EH (cell line): Measurements from ENCODE around the gene GP1BA.

Experiments
- DNase-seq: peaks from one replicate; pipeline ENCODE4 v3.0.0-alpha.2; 2015; ENCODE audit warnings: low read depth

Gene GP1BA

DNA sequence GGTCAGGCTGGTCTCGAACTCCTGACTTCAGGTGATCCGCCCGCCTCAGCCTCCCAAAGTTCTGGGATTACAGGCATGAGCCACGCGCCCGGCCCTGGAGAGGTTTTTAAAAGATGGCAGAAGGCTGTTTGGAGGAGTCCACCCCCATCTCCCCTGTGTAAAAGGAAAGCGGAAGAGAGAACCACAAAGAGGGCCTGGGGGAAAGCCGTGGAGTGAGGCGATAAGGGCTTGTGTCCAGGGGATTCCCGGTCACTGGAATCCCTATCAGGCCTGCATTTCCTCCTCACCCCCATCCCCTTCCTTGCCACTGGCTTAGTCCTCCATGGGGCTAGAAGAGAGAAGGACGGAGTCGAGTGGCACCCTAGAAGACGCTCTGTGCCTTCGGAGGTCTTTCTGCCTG lies at the start of gene GP1BA:
Gene GP1BA, plus strand, starts transcription at position 315 of the 400 bp plus-strand sequence. CDS start 328 bp downstream, outside the sequence.
- DNase-seq = no peak

DNA sequence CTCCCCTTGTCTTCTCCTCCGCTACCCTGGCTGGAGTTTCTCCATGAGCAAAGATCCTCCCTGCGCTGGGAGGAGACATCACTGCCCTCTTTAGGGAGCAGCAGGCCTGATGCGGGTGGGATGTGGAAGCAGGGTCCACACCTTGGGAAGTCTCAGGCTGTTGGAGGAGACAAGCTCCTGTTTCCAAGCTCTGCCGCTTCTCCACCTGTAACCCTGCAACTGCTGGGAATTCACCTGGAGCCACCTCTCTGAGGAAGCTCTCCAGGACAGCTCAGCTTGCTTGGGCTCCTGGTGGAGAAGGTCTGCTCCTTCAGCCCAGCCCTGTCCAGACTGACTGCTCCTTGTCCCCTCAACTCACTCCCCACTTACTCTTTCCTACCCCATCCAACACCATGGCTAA lies 47.6 kb upstream of the GP1BA start:
- DNase-seq = no peak

DNA sequence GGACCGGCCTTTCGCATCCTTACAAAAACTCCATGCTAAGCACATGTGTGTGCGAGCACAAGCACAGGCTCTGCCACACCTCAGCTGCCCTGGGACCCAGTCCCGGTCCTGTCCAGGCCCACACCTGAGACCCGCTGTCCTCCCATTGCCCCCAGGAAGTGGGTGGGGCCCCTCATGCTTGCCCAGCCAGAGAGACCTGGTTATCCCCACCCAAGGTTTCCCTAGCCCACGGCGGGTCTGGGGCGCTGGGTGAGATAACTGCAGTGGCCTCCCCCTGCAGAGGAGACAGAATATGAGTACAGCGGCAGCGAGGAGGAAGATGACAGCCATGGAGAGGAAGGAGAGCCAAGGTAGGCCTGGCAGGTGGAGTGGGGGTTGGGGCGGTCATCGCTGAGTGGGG lies 45.2 kb upstream of the GP1BA start:
- DNase-seq = no peak

DNA sequence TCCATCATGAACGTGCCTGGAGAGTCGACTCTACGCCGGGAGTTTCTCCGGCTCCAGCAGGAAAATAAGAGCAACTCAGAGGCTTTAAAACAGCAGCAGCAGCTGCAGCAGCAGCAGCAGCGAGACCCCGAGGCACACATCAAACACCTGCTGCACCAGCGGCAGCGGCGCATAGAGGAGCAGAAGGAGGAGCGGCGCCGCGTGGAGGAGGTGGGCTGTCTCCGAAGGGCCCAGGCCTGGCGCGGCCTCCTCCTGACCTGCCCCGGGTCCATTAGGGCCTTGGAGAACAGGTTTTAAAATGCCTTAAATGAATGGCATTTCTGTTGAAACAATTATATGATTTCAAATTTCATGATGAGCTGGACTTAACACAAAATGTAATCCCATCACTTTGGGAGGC lies 44.5 kb upstream of the GP1BA start:
- DNase-seq = no peak

DNA sequence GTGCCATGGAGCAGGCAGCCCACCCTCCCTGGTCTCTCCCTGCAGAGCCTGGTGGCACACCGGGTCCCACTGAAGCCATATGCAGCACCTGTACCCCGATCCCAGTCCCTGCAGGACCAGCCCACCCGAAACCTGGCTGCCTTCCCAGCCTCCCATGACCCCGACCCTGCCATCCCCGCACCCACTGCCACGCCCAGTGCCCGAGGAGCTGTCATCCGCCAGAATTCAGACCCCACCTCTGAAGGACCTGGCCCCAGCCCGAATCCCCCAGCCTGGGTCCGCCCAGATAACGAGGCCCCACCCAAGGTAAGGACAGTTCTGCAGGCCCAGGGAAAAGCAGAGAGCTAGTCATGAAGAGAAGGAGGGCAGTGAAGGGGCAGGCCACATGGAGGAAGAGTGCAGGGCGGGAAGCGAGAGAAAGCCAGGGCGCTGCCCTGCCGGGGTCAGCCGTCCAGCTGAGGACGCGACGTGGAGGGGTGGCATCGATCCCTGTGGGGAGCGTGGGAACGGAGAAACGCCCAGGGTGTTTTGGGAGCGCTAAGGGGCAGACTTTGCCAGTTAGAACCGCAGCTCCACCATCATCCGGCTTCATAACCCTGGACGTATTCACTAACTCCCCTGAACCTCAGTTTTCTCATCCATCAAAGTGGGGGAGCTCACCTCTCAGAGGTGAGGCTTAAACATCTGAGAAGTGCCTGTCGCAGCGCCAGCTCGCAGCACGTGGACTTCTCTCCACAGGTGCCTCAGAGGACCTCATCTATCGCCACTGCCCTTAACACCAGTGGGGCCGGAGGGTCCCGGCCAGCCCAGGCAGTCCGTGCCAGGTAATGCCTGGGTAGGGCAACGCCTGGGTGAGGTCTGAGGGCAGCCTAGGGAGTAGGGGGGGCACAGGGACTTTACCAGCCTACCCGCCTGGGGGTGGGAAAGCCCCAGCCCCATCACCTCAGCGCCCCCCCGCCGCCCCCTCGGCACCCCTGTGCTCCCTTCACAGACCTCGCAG lies 40.4 kb upstream of the GP1BA start:
- DNase-seq = no peak

DNA sequence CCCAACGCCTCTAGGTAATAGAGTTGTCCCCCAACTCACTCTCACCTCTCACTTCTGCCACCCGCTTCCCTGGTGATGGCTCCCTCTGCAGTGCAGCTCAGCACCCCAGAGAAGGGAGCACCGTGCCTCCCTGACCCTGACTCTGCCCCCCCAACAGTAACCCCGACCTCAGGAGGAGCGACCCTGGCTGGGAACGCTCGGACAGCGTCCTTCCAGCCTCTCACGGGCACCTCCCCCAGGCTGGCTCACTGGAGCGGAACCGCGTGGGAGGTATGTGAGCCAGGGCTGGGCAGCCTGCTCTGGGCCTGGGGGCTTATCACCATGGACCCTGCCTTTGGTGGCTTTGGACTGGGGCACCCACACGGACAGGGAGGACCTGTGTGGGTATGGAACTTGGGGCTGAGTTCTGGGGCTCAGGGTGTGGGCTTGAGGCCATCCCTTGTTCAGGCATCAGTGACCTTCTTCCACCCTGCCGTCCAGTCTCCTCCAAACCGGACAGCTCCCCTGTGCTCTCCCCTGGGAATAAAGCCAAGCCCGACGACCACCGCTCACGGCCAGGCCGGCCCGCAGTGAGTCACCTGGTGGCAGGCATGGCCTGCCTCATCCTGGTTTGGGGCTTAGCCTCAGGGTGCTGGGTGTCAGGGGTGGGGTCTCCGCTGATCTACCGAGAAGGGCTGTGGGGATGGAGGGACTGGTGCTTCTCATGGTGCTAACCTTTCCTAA lies 39.4 kb upstream of the GP1BA start:
- DNase-seq = no peak

DNA sequence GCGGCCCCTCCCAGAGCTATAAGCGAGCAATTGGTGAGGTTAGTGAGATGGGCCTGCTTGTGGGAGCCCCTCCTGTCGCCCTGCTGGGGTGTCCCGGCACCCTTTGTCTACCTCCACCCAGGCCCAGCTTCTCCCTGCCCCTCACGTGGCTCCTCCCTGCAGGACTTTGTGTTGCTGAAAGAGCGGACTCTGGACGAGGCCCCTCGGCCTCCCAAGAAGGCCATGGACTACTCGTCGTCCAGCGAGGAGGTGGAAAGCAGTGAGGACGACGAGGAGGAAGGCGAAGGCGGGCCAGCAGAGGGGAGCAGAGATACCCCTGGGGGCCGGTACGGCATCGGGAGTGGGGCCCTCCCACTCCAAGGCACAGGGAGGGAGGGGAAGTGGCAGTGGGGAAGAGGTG lies 38.8 kb upstream of the GP1BA start:
- no peak for DNase-seq

DNA sequence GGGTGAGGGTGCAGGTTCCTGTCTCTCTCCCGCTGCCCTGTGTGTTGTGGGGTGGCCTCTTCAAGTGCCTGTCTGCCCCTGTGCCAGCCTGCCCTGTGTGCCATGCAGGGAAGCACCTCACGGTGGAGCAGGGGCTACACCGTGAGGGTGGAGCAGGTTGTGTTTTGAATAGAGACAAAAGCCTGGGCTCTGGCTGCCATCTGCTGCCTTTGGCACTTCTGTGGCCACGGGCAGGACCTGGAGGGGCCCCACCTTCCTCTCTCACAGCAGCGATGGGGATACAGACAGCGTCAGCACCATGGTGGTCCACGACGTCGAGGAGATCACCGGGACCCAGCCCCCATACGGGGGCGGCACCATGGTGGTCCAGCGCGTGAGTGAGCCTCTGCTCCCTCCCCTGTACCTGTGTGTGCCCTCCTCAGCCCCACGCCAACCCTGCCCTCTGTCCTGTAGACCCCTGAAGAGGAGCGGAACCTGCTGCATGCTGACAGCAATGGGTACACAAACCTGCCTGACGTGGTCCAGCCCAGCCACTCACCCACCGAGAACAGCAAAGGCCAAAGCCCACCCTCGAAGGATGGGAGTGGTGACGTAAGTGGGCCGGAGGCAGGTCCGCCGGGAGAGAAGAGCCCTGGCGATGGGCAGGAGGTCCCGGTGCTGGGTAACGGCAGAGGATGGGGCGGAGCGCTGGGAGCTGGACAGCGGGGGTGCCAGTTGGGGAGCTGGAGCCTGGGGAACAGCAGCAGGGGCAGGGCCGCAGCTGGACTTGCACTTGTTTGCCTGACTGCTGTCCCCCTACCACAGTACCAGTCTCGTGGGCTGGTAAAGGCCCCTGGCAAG lies 38.1 kb upstream of the GP1BA start:
- DNase-seq = no peak

DNA sequence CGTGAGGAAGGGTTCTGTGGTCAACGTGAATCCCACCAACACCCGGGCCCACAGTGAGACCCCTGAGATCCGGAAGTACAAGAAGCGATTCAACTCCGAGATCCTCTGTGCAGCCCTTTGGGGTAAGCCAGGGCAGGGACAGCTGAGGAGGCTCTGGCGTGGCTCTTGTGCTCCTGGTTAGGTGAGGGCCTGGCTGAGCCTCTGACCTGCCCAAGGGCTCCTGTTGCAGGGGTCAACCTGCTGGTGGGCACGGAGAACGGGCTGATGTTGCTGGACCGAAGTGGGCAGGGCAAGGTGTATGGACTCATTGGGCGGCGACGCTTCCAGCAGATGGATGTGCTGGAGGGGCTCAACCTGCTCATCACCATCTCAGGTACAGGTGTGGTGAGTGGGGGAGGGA lies 37.0 kb upstream of the GP1BA start:
- no peak for DNase-seq

DNA sequence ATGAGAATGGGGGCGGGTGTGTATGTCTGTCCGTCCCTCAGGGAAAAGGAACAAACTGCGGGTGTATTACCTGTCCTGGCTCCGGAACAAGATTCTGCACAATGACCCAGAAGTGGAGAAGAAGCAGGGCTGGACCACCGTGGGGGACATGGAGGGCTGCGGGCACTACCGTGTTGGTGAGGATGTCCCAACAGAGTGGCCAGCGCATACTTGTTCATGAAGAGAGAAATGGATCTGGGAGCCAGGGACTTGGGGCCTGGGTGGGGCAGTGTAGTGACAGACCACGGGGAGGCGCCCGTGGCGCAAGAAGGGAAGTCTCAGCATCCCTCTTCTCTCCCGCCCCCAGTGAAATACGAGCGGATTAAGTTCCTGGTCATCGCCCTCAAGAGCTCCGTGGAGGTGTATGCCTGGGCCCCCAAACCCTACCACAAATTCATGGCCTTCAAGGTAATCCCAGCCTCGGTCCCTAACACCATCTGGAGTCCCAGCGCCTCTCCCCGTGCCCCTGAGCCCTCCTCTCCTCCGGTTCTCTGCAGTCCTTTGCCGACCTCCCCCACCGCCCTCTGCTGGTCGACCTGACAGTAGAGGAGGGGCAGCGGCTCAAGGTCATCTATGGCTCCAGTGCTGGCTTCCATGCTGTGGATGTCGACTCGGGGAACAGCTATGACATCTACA lies 36.3 kb upstream of the GP1BA start:
- no peak for DNase-seq

DNA sequence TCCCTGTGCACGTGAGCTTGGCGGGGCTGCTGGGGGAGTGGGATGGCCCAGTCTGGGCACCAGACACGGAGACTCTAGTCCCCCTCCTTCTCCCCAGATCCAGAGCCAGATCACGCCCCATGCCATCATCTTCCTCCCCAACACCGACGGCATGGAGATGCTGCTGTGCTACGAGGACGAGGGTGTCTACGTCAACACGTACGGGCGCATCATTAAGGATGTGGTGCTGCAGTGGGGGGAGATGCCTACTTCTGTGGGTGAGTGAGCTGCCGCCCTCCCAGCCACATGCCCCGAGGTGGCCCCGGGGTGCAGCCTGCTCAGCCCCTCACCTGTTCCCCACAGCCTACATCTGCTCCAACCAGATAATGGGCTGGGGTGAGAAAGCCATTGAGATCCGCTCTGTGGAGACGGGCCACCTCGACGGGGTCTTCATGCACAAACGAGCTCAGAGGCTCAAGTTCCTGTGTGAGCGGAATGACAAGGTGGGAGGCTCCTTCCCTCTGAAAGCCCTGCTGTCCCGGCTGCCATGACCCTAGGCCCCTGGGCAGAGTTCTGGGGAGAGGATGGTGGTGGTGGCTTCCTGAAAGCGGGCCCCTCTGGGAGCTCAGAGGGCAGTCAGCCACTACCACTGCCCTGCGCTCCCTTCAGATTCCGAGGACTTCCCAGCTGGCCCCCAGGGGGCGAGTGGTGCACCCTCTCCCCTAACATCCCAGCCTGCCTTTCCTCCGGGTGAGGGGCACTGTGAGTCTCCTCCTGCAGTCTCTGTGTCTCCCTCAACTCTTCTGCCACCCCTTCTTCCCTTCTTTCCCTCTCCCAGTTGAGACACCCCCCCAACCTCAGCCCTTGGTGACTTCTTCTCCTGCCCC lies 35.5 kb upstream of the GP1BA start:
- DNase-seq = no peak

DNA sequence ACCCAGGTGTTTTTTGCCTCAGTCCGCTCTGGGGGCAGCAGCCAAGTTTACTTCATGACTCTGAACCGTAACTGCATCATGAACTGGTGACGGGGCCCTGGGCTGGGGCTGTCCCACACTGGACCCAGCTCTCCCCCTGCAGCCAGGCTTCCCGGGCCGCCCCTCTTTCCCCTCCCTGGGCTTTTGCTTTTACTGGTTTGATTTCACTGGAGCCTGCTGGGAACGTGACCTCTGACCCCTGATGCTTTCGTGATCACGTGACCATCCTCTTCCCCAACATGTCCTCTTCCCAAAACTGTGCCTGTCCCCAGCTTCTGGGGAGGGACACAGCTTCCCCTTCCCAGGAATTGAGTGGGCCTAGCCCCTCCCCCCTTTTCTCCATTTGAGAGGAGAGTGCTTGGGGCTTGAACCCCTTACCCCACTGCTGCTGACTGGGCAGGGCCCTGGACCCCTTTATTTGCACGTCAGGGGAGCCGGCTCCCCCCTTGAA lies 34.8 kb upstream of the GP1BA start:
- DNase-seq = no peak

DNA sequence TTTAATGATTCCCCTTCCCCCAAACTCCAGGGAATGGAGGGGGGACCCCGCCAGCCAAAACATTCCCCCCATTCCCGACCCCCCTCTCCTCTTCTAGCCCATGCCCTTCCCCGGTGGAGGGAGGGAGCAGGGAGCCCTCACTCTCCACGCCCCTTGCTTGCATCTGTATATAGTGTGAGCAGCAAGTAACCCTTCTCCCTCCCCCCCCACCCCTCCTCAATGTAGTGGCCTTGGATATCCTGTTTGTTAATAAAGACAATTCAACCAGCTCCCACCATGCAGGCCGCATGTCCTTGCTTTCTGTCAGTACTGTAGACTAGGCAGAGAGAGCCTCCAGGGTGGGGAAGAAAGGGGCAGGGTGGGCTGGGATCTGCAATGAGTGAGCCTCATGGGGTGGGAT lies 34.3 kb upstream of the GP1BA start:
- DNase-seq = no peak

DNA sequence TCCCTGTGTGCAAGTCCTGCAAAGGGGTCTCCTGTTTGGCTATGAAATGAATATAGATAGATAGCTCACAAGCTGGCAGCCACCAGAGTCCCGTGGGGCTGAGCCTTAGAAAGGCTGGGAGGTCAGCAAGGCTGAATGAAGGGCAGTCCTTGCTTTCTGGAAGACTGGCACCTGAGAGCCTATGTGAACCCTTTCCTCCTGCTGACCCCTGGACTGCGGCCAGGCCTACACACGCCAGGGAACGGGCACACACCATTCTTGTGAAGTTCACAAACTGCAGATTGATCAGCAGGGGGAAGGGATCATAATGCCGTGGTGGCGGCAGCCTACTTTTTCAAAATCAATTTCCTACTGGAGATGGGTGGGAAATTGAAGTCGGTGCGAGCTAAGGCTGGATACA lies 33.7 kb upstream of the GP1BA start:
- no peak for DNase-seq

DNA sequence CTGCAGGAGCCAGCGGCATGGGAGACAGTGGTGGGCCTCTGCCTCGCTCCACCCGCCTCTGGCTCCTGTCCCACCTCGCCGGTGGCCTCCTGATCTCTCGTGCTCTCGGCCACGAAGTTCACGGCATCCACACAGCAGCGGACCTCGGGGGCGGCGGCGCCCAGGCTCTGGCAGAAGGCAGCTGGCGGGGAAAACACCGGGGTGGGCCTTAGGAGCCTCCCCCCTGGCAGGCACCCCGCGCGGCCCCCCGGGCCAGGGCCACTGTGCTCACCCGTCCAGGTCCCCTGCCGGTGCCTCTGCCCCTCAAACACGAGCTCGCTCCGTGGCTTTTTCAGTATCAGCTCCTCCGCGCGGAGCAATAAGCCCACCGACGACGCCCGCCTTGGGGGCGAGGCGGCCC lies 33.1 kb upstream of the GP1BA start:
- no peak for DNase-seq

DNA sequence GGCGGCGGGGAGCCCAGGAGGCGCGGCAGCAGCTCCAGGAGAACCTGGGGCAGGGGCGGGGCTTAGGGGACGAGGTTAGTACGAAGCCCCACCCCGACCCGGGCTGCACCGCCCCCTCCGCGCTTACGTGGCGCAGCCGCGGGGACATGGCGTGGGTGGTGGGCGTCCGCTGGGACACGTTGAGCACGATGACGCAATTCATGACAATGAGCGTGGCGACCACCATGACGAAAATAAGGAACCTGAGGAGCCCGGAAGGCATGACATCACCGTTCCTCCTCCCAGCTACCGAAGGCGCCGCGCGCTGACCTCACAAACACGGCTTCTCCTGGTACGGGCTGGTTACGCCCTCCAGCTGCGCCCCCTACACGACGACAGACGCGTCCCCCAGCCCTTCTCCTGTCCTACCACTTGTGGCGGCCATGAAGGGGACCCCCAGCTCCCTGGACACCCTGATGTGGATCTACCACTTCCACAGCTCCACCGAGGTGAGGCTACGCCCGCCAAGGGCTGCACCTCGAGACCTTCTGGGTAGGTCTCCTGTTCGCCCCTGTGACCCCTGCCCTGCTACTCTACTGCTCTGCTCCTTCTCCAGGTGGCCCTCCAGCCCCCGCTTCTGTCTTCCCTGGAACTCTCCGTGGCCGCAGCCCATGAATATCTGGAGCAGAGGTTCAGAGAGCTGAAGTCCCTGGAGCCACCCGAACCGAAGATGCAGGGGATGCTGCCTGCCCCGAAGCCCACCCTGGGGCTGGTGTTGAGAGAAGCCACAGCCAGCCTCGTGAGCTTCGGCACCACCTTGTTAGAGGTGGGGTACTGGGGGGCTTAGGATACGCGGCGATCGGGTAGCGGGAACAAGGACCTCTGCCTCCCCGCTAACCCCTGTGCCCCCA lies 32.5 kb upstream of the GP1BA start, which contains the start of gene C17orf107:
Gene C17orf107, plus strand, starts transcription at position 196 of the 890 bp plus-strand sequence. Its CDS starts 227 bp downstream, at position 423.
- peak; percentile 71 for DNase-seq

DNA sequence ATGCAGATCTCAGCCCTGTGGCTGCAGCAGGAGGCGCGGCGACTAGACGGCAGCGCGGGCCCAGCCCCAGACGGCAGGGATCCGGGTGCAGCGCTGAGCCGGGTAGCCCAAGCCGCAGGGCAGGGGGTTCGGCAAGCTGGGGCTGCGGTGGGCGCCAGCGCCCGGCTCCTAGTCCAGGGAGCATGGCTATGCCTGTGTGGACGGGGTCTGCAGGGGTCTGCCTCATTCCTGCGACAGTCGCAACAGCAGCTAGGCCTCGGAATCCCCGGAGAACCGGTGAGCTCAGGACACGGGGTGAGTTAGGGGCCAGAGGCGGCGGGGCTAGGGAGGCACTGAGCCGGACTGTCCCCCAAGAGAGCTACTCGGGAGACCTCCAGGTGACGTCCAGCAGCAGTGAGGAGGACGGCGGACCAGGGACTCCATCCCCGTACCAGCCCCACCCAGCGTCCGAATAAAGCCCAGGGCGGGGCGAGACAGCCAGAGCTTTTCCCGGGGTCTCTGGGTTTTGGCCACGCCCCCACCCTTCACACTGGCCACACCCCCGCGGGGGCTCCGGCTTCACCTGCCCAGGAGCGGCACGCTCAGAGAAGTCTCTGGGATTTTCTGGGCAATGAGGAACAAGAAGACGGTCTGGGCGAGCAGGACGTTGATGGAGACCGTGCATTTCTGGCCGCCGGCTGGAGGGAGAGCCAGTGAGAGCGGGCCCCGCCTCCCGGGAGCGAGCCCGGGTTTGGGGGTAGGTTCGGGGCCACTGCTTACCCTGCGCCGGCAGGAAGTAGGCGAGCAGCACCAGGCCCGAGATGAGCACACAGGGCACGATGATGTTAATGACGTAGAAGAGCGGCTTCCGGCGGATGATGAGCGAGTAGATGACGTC lies 31.6 kb upstream of the GP1BA start:
- DNase-seq = no peak

DNA sequence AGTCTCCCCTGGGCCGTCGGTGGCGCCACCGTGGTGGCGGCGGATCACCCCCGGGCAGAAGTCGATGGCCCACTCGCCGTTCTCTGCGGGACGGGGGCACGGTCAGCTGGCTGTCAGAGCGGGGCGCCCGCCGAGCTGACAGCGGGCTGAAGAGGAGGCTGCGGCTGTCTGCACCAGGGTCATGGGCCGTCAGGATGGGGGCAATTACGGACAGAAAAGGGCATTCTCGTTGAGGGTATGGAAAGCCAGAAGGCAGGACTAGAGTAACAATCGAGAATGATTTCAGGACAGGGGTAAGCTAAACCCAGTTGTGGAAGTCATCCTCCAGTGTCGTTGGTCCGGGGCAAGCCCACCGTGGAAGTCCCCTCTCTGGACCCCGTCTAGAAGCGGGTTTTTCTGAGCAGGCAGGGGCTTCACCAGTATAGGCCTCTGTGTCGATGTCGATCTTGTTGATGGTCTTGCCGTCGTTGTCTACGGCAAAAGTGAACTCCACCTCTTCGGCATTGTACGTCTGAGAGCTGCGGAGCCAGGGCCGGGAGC lies 30.9 kb upstream of the GP1BA start:
- DNase-seq = no peak
